Colon (tissue), 2 donors: Measurements from ENCODE around the gene FBXW5.

ENCODE experiments used
- FAIRE-seq: peaks from 2 replicates; lab custom pipeline; 2012; peaks lifted over from hg19 to GRCh38; lab: Jason Lieb, UNC
- donor health status: control.
- donor health status: control.

Gene FBXW5

DNA sequence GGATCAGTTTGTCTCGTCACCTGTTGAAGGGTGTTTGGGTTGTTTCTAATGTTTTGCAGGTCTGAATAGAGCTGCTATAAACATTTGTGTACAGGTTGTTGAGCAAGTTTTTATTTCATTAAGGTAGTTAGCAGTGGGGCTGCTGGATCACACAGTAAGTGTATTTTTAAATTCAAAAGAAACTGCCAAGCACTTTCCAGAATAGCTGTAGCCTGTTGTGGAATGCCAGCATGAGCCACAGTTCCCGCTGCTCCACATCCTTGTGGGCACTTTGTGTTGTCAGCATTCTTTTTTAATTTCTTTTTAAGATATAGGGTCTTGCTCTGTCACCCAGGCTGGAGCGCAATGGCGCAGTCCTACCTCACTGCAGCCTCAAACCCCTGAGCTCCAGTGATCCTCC lies 14.5 kb downstream of the FBXW5 start:
- no peak for FAIRE-seq

DNA sequence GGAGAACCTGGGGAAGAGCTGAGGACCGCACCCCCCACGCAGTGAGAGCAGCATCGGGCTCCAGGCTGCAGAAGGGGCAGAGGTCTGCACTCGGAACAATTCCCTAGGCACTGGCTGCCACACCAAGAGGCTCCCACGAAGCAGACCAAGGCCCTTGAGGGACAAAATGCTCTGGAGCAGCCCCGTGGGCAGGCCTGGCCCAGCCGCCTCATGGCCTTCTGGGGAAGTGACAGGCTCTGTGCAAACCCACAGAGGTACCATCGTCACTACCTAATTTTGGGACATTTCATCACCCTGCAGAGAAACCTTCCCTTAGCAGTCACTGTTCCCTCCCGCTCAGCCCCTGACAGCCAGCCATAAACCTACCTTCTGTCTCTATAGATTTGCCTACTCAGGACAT lies 15.9 kb downstream of the FBXW5 start:
- no peak for FAIRE-seq

DNA sequence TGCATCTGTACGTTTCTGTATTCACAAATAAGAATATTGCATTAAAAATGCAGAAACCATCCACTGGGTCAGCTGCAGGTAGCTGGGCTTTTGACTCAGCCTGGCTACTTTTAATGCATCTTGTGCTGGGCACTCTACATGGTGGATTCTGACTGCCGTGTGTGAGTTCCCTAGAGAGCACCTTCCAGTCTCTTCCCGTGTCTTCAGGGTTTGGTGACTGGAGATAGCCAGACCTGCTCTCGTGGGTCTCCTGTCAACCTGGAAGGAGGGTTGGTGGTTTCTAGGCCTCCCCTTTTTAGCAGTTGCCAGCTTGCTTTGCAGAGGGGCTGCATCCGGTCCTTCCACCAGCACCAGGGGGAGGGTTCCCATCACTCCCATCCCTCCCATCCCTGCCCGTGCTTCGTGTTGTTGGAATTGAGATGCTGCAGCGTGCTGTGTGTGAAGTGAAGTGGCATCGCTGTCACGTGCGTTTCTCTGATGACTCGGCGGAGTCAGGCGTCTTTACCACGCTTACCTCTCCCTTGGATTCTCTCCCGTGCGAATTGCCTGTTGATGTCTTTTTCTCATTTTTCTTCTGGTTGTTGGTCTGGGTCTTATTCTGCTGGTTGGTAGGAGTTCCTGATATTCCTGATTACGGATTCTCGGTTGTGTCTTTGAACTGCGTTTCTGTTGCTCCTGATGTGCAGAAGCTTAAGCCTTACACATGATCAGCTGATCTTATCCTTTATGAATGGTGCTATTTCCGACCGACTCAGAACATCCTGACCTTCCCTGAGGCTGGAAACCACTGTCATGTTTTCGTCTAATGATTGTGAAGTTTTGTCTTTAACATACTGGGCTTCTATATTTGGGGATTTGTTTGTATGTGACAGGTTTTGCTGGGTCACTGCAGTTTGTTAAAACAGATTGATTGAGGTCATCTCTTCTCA lies 16.9 kb downstream of the FBXW5 start:
- no peak for FAIRE-seq

DNA sequence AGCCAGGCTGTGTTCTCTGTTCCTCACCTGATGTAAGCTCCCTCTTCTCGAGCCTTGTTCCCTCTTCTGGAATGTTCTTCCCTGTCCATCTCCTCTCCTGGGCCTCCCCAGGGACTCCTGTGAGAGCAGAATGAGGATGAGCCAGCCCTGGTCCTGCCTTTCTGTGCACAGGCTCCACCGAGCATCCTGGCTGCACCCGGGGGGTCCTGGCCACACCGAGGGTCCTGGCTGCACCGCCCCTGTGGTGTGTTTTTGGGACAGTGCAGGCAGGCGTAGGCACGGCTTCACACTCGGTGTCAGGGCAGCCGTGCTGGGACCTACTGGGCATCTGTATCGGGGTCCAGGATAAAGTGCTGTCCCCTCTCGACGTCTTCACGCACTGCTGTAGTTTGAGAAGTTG lies 17.8 kb downstream of the FBXW5 start:
- FAIRE-seq, result no peak

DNA sequence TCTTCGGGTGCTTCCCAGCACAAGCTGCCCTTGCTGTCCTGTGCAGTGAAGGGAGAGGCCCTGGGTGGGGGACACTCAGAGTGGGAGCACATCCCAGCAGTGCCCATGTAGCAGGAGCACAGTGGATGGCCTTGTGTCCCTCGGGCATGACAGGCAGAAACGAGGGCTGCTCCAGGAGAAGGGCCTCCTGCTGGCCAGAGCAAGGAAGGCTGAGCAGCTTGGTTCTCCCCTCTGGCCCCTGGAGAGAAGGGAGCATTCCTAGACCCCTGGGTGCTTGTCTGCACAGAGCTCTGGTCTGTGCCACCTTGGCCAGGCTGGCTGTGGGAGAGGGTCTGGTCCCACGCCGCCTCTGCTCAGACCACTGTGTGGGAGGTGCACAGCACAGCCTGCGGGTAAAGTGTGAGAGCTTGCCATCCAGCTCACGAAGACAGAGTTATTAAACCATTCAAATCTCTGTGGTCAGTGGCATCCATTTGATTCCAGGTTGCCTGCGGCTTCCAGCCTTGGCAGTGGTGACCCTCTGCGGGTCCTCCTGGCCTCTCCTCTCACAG lies 18.3 kb downstream of the FBXW5 start:
- FAIRE-seq, result no peak

DNA sequence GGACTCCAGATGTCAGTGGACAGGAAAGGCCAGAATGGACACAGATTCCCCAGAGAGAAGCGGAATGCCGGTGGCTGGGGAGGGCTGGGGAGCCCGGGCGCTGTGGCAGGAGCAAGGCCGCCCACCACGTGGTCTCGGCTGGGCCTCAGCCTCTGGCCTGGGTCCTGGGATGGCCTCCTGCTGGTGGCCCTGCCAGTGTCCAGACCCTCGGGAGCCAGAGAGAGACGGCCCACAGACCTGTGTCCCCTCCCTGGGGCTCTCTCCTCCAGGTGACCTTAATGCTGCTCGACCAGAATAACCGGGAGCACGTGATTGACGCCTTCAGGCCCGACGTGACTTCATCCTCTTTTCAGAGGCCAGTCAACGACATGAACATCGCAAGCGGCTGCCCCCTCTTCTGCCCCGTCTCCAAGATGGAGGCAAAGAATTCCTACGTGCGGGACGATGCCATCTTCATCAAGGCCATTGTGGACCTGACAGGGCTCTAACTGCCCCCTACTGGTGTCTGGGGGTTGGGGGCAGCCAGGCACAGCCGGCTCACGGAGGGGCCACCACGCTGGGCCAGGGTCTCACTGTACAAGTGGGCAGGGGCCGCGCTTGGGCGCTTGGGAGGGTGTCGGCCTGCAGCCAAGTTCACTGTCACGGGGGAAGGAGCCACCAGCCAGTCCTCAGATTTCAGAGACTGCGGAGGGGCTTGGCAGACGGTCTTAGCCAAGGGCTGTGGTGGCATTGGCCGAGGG lies 19.0 kb downstream of the FBXW5 start:
- FAIRE-seq, result no peak

DNA sequence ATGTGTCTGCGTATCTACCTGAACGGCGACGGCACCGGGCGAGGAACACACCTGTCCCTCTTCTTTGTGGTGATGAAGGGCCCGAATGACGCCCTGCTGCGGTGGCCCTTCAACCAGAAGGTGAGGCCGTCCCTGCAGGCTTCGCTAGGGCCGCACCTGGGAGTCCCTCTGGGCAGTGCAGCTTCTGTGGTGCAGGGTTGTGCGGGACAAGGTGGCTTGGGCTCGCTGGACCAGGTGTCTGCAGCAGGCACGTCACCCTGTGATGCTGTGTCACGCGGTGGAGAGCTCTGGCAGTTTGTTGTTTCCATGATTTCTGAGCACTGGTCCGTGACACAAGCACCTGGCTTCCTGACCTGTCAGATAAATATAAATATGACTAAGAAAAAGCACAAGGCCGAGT lies 20.7 kb downstream of the FBXW5 start:
- no peak for FAIRE-seq

DNA sequence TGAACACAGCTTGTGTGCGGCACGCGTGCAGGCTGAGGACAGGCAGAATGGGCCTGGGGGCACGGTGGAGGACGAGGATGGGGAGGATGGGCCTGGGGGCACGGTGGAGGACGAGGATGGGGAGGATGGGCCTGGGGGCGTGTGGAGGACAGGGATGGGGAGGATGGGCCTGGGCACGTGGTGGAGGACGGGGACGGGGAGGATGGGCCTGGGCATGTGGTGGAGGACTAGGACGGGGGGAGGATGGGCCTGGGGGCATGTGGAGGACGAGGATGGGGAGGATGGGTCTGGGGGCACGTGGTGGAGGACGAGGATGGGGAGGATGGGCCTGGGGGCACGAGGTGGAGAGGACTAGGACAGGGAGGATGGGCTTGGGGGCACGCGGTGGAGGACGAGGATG lies 22.0 kb downstream of the FBXW5 start:
- FAIRE-seq, result no peak

DNA sequence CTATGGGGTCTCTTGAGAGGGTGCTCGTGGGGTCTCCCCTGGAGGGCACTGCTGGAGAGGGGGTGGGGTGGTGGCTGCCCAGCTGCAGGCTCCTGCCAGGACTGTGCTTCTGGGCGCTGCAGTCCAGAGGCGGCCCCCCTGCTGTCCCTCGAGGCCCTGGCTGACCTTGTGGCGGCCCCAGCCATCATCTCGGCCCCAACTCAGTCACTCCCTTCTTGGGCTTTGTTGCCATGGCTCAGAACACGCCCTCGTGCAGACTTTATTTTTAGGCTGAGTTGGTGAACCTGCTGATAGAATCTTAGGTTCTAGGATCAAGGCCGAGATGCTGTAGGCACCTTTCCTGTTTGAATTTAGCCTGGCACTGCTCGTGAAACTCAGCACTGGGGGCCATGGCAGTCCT lies 22.8 kb downstream of the FBXW5 start:
- FAIRE-seq, result no peak

DNA sequence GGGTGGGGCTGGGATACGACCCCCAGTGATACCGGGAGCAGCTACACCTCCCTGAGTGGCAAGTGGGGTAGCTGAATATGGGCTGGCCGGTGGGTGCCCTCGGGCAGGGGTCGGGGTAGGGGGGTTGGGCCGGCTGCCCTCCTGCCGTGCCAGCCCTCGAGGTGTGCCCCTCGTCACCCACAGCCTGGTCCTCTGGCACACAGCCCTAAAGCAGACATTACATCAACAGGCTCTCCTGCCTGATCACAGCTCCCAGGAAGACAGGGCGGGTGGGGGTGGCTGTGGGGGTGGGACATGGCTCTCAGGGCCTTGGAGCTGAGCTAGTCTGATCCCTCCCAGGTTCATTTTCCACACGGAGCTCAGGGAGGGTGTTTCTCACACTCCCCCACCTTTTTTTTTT lies 23.2 kb downstream of the FBXW5 start:
- no peak for FAIRE-seq

DNA sequence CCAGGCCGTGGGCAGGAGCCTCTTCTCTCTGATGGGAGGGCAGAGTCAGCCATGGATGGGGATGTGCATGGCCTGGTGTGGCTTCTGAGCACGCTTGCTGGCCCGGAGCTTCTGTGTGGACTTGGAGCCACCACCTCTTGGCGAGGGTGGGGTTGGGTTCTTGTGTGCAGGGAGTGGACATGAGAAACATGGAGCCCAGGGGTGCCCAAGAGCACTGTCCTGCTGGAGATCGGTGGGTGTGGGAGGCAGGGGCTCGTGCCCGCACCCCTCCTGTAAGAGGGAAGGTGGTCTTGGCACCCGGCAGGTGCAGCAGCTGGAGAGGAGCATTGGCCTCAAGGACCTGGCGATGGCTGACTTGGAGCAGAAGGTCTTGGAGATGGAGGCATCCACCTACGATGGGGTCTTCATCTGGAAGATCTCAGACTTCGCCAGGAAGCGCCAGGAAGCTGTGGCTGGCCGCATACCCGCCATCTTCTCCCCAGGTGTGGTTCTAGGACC lies 23.8 kb downstream of the FBXW5 start:
- no peak for FAIRE-seq

DNA sequence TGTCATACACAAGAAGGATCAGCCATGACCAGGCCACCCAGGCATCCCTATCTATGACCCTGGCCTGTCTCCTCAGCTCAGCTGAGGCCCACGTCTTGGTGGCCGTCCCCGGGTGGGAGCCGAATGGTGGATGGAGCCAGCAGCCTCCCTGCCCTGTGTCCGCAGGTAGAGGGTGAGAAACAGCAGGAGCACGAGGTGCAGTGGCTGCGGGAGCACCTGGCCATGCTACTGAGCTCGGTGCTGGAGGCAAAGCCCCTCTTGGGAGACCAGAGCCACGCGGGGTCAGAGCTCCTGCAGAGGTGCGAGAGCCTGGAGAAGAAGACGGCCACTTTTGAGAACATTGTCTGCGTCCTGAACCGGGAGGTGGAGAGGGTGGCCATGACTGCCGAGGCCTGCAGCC lies 24.5 kb downstream of the FBXW5 start:
- FAIRE-seq, result no peak

DNA sequence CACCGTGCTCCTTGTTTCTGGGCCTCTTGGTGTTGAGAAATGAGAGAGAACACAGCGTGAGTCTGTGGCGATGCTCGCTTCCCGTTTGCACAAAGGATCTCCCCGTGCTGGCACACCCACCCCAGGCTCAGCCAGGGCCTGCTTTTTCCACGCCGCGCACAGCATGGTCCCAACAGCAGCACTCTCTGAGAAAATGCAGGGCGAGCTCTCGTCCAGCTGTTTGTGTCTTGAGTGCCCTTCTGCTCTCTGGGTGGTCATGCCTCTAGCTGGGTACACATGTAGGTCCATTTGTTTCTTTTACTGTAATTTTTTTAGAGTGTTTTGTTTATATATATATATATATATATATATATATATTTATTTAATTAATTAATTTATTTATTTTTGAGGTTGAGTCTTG lies 26.6 kb downstream of the FBXW5 start:
- FAIRE-seq, result no peak

DNA sequence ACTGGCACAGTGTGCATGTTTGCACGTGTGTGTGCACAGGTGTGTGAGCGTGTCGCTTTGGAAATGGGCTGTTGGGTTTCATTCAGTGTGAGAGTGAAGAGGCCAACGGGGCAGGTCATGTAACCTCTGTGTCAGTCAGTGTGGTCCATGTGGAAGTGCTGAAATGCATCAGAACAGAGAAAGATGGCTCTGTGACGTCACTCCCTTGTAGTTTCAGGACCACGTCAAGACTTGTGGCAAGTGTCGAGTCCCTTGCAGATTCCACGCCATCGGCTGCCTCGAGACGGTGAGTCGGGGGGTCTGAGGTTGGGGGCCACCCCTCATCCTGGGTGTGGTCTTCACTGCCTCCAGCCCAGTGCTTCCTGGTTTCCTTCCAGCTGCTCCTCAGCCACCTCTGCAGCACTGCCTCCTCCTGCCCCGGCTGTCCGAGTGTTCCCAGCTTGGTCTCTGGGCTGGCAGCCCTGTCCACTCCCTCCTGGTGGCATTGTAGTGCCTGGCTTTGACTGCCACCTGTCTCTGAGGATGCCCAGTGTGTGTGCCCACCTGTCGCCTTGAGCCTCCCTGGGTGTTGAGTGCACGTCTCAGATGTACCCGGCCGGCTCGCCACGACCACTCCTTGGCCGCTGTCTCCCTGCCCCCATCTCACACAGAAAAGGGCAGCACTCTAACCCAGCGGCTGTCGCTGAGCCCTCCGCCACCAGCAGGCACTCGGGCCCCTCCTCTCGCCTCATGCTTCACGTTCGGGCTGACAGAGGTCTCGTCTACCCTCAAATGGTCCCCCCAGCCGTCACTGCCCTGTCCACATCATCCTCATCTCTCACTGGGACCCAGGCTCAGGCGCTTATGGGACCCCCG lies 28.0 kb downstream of the FBXW5 start:
- FAIRE-seq, result no peak

DNA sequence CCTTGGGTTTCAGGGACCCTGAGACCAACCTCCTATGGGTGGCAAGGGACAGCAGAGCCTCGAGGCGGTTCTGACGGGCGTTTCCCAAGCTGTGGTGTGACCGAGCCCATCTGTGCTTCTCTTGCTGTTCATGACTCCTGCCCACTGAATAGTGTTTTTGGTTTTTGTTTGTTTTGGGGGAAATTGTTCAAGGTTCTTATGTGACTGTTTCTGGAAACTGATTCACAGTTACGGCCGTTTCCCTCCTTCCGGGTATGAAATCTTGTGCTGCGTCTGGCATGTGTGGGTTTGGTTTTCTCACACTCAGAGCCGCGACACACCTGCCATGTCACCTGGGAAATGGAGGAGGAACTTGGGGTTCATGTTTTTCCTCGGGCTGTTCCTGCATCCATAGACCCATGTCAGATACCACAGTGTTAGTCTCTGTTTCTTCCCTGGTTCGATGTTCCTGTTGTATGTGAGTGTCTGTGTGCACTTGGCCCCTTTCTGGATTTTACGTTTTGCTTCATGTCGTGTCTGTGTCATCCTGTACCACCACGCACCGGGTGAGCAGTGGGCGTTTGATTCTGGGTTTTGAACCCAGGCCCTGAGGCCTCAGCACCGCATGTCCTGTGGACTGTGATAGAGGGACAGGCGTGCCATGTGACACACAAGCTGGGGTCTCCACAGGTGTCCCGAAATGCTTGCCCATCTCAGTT lies 28.8 kb downstream of the FBXW5 start:
- no peak for FAIRE-seq

DNA sequence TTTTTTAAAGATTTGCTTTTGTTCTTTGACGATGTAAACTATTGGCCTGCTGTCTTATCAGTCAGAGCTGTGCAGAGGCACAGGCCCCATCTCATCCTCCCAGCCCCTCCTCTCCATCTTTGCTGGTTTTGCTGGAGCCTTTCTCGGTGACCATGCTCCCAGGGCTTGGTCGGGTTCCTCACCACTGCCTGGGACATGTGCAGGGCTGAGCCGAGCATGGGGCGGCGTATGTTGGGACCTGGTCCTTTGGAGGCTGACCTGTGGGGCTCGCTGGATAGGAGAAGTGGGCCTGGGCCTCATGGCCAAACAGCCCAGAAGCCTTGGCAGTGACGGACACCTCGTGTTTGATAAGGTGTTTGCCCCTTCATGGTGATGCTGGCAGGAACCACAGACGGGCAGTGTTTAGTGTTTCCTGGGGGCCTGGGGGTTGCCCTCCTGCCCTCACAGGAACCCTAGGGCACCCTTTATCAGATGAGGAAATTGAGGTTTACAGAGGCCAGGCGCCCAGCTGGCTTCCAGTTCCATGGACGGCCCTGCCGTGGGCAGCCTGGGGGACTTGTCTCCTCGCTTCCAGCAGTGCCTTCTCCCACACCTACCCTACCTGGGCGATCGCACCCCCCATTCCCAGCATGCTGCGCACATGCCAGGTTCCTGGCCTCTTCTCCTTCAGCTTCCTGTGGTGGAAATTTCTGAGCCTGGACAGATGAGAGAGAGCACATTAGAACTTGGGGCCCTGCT lies 30.7 kb downstream of the FBXW5 start:
- FAIRE-seq, result no peak

DNA sequence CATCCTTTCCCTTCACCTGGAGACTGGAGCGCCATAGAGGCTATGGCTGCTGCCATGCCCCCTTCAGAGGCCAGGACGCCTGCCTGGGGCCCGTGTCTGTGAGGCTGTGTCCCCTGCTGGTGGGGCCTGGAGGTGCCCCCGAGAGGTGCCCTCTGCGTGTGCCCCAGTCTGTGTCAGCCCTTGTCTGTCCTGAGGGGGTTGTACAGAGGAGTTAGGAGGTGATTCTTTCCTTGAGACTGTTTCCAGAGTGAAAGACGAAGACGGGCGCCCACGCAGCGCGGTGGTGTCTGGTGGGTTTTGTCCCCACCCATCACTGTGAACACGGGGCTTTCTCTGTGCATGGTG lies 33.7 kb downstream of the FBXW5 start:
- no peak for FAIRE-seq

DNA sequence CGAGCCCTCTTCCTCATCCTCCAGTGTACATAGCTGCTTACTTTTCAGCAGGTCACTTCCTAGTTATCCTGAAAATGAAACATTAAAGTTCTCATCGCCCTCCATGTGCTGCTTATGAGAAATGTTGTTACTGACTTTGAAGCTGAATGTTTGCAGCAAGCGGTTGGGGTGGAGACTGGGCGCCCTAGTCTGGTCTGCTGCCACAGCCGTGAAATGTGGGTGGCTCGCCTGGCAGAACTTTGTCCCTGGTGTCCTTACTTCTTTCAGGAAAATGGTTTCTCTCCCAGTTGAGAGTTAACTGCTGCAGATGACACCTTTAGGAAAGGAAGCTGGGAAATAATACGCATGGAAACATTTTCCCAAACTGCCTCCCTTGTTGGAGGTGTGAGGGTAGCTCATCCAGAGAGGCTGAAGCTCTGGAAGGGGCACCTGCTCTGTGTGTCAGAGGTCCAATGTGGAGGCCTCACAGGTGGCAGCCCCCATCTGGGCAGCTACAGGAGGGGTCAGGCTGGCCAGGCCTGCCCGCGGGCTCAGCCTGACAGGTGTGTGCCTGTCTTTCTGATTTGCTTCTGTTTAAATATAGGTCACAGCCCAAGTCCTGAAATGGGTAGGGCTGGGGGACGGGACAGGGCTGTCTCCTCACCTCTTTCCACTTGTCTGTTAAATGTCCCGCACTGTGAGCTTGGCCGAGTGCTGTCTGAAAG lies 34.2 kb downstream of the FBXW5 start:
- no peak for FAIRE-seq

DNA sequence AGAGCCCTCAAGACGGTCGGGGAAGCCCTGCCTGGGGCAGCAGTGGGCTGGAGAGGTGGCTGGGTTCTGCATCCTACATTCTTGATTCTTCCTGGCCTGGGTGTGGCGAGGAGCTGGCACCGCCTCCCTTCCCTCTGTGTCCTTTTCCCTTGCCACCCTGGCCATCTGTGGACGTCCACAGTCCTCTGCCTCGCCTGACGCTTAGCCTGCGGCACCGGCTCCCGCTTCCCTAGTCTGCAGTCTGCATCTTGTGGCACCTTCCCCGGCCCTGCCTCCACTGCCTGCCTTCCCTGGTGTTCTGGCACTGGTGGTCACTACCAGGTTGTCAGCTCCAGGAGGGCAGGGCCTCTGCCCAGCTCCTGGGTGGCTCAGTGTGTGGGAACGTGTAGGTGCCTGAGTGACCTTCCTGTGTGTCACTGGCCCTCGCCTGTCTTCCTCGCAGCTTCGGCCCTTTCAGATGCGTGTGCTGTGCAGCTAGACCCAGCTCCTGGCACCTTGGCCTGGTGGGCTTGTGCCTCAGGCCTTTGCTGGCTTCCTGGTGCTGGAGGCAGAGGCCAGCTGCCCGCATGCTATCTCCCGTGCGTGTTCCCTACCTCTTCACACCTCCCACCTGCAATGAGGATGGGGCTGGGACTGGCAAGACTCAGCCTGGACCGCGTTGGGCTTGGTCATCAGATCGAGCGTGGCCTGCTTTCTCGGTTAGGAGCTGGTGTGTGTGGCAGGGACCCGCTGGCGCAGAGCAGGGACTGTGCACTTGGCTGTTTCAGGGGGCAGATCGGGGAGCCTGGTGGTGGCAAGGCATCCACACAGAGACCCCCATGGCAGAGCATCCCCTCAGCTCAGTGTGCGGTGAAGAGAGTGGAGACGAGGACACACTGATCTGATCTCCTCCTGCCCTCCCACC lies 37.3 kb downstream of the FBXW5 start:
- FAIRE-seq, result no peak
